Left colon (tissue), 2 donors: ENCODE data around the gene ATRAID. TPM values are rescaled to one million over a fixed set of nuclear protein-coding genes. Genes with fewer than 3 reads are reported as not detected.
"Not testable (repeated sequence)": the region's sequence is repeated elsewhere in the genome, so short reads cannot be mapped to it uniquely, and the experiment has no call there.

Experiments
- ATAC-seq: fragments of 200-7000 bp; cut with Tn5 transposase; one replicate; pipeline ENCODE4 v1.9.1; 2020; ENCODE audit warnings: mild to moderate bottlenecking, moderate library complexity
- DNase-seq, 2 donors: peaks; one replicate each; pipeline ENCODE4 v3.0.0-alpha.2; 2020
- intact Hi-C, 2 donors: fragments of 100-400 bp; cut with DNase I in 1 of 2; cut with micrococcal nuclease in 1 of 2; formaldehyde crosslinking; loops; one replicate each; pipeline versions ENCODE4 v1.11.2 to v1.14.0; 2022; cut with DNase I, micrococcal nuclease
- total RNA-seq, 2 donors: library from RNA; stranded (reverse); fragmentation: NEBNext Ultra II Directional; extraction: Animal tissue kit (Norgen Biotek cat#: 25700); gene quantifications; one replicate each; pipeline ENCODE4 v1.2.1, GENCODE V29; 2021
- donor health status: DM: no; HTN: no; CAD: no.
- donor health status: DM: yes; HTN: yes; CAD: no.

The ATRAID gene
- total RNA-seq, 2 donors from 2014 or later: 75.3 to 98.2 TPM

DNA sequence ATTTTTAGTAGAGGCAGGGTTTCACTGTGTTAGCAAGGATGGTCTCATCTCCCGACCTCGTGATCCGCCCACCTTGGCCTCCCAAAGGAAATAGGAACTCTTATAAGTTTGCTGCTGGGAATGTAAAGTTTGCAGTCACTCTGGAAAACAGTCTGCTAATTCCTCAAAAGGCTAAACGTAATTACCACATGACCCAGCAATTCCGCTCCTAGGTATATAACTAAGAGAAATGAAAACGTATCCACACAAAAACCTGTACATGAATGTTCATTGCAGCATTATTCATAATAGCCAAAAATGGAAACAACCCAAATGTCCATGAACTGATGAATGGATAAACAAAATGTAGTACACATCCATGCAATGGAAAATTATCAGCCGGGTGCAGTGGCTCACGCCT, 21.9 kb upstream of the ATRAID start:
- DNase-seq (no peak), ATAC-seq (no peak)
- intact Hi-C loops: loop anchor here in 1 of 2 donors (10.0 kb wide), 1 partner anchor 95 kb away; no protein-coding TSS in a partner anchor

GRCh38 chr2:27191070-27191829, 20.6 kb upstream of the ATRAID start:
- intact Hi-C loops: loop anchor here in 1 of 2 donors (10.0 kb wide), 1 partner anchor 96 kb away; no protein-coding TSS in a partner anchor
- ATAC-seq: peak; percentile 58
- DNase-seq: peak in 1 of 2 donors; percentile 41

- intact Hi-C loops: loop anchor here in 1 of 2 donors (10.0 kb wide), 1 partner anchor 100 kb away; no protein-coding TSS in a partner anchor
- no peak for DNase-seq
- peak; percentile 90 for ATAC-seq
Measured at GRCh38 chr2:27194538-27195354, 17.1 kb upstream of the ATRAID start.

GRCh38 chr2:27195799-27196198, 16.0 kb upstream of the ATRAID start:
- intact Hi-C loops: loop anchor here in 1 of 2 donors (10.0 kb wide), 1 partner anchor 101 kb away; no protein-coding TSS in a partner anchor
- not testable (repeated sequence) for ATAC-seq, DNase-seq

DNA sequence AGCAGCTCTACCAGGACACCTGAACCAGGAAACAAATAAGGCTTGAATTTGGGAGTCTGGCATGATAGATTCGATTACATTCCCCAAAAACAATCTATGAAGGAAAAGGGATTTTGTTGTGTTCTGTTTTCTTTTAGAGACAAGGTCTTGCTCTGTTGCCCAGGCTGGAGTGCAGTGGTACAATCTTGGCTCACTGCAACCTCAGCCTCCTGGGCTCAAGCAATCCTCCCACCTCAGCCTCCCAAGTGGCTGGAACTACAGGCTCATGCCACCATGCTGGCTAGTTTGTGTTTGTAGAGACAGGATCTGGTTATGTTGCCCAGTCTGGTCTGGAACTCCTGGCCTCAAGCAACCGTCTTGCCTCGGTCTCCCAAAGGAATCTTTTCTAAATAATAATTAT, 13.8 kb upstream of the ATRAID start:
- not testable (repeated sequence) for ATAC-seq, DNase-seq
- intact Hi-C loops: loop anchor here in 1 of 2 donors (10.0 kb wide), 1 partner anchor 103 kb away; no protein-coding TSS in a partner anchor

- DNase-seq (no peak), ATAC-seq (no peak)
- intact Hi-C loops: loop anchor here in 1 of 2 donors (10.0 kb wide), 1 partner anchor 104 kb away; no protein-coding TSS in a partner anchor
Measured at GRCh38 chr2:27198627-27199026, 13.2 kb upstream of the ATRAID start.

DNA sequence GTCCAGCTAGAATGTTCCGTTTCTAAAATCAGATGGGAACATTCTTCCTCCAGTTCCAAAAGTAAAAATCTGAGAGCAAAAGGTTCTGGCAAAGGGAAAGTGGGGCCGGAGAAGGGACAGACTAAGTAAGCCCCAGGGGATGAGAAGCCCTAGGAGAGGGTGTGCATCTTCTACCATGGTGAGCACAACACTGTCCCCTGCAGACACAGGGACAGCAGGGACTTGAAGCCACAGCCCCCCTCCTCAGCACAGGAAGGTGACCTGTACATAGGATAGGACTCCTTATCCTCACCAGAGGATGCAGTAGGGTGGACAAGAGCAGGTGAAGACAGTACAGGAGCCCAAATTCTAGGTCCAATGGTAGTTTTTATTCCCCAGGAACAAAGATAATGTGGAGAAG, 12.6 kb upstream of the ATRAID start:
- intact Hi-C loops: loop anchor here in 1 of 2 donors (10.0 kb wide), 1 partner anchor 104 kb away; no protein-coding TSS in a partner anchor
- no peak for ATAC-seq
- no peak for DNase-seq

- ATAC-seq (no peak), DNase-seq (no peak)
- intact Hi-C loops: no loop called here
Measured at GRCh38 chr2:27201675-27202074, 10.2 kb upstream of the ATRAID start.

DNA sequence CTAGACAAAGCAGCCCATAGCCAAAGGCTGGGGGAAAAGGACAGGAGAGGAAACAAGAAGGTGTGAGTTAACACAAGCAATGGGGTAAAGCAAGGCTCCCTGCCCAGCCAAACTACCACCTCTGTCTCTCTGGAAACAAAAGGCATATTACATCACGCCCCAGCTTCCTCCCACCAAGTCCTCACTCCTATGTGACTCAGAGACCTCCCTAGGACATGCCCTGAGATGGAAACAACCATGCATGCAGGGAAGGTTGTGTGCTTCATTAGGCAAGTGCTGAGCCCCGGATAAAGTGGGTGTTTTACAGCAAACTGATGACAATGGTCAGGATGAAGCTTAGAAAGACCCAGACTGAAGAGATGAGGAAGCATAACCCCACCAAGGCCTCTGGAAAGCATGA, 9.0 kb upstream of the ATRAID start:
- intact Hi-C loops: no loop called here
- no peak for ATAC-seq
- no peak for DNase-seq

- intact Hi-C loops: no loop called here
- no peak for ATAC-seq
- no peak for DNase-seq
Measured at GRCh38 chr2:27203741-27204140, 8.1 kb upstream of the ATRAID start.

DNA sequence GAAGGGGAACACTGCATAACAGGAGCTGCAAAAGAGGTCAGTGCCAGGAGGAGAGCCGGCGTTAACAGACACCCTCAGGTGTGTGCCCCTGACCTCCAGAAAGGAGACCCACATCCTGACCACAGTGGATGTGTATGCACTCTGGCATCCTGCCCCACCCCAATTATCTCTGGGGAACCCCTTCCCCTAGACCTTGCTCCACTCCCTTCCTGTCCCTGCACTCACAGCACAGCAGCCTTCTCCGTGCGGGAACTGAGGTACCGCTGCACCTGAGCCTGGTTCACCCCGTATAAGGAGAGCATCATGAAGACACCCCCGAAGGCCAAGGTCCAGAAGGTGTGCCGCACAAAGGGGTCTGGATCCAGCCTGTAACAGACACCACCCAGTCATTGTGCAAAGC, 7.3 kb upstream of the ATRAID start:
- ATAC-seq: no peak
- no peak for DNase-seq
- intact Hi-C loops: no loop called here

GRCh38 chr2:27205206-27205605, 6.6 kb upstream of the ATRAID start:
- DNase-seq (no peak), ATAC-seq (no peak)
- intact Hi-C loops: no loop called here

- DNase-seq (no peak), ATAC-seq (no peak)
- intact Hi-C loops: no loop called here
Measured at GRCh38 chr2:27206346-27206745, 5.5 kb upstream of the ATRAID start.

DNA sequence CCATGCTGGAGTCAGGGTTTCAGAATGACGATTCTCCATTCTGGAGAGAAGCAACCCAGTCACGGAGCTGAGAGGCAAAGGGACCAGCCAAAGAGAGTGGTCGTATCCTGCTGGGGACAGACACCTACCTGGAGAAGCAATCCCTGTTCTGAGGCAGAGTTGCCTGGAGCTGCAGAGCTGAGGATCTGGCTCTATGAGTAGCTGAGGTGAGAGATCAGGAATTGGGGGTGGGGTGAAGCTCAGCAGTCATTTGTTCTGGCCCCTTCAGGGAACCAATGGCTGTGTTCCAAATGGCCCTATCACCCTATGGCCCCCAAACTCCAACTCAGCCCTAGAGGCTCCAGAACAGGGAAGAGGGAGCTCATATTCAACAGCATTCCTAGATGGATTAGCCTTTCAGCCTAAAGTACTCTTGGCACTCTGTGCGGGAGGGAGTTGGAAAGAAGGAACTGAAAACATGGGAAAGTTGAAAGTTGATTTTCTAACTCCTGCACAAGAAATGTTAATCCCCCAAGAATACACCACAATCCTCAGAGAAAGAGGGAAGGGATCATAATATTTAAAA, 3.3 kb upstream of the ATRAID start:
- ATAC-seq (no peak), DNase-seq (no peak)
- intact Hi-C loops: no loop called here

GRCh38 chr2:27209621-27210401, 2.0 kb upstream of the ATRAID start:
- no peak for DNase-seq
- intact Hi-C loops: no loop called here
- peak; percentile 44 for ATAC-seq

GRCh38 chr2:27211241-27211942, 449 bp upstream of the ATRAID start:
- intact Hi-C loops: no loop called here
- ATAC-seq (peak; percentile 15), DNase-seq (no peak)

DNA sequence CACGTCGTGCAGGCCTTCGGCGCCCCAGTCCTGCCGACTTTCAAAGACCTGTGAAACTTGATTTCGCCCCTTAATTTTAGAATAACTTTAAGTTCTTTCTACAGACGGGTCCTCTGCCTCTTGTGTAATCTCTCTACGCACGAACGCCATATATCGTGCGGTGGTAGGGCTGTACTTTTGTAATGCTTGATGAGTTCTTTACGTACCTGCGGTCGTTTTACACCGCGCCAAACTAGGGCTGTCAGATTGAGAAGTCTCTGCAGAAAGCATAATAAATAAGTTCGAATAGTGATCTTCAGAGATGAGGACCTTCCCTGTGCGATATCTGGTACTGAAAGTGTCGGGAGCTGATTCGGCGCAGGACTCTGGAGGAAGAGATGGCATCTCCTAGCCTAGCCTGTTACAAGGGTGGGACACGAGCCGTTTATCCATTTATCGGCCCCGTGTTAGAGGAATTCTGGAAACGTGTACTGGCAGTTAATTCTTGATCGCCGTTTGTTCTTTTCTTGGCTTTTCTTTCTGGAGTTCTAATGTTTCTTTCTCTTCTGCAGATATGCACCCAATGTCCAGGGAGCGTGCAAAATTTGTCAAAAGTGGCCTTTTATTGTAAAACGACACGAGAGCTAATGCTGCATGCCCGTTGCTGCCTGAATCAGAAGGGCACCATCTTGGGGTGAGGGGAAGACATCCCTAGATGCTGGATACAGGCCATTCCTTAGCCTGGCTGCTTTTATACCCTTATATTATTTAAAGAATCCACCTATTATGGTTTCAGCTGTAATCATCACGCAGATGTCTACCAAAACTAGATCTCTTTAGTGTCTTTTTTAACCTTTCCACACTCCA, 1.0 kb downstream of the ATRAID start:
- DNase-seq (no peak), ATAC-seq (peak; percentile 28)
- intact Hi-C loops: no loop called here
